A673 (cell line): ENCODE data around the gene TMCC1. TPM values are rescaled to one million over a fixed set of nuclear protein-coding genes. Genes with fewer than 3 reads are reported as not detected.

Experiments
- BruUV-seq: library from RNA; stranded (reverse); fragments of 400-500 nt; replicated peaks from 2 replicates; lab custom pipeline; 2021; lab: Mats Ljungman, UMichigan
- CTCF ChIA-PET: fragments of 300-600 bp; sonication (Branson Sonifier 250); formaldehyde crosslinking; loops from one replicate; lab custom pipeline; 2022; ENCODE audit warnings: antibody characterized with exemption; lab: Charles Lee
- POLR2A ChIA-PET: fragments of 300-600 bp; sonication (Branson Sonifier 250); formaldehyde crosslinking; loops from one replicate; lab custom pipeline; 2022; ENCODE audit warnings: antibody characterized with exemption; ENCODE audit not compliant: low non-redundant PET; lab: Charles Lee
- DNase-seq: peaks from one replicate; pipeline ENCODE4 v3.0.0-alpha.2; 2015; ENCODE audit warnings: low spot score
- H3K27ac ChIP-seq: fragments of 200-600 bp; sonication (generic); 2 replicates; pipeline ENCODE4 v1.5.1; 2016; ENCODE audit warnings: mixed run types, low read depth, mild to moderate bottlenecking, mixed read lengths, antibody characterized with exemption, low read length; ENCODE audit not compliant: poor library complexity, severe bottlenecking
- H3K27me3 ChIP-seq: fragments of 200-600 bp; sonication (generic); replicated peaks from 2 replicates; pipeline ENCODE4 v1.6.1; 2017; ENCODE audit warnings: mixed run types, low read depth, mild to moderate bottlenecking, mixed read lengths, antibody characterized with exemption, low read length; ENCODE audit not compliant: insufficient read depth, poor library complexity
- H3K36me3 ChIP-seq: fragments of 200-600 bp; sonication (generic); 2 replicates; pipeline ENCODE4 v1.6.1; 2016; ENCODE audit warnings: mixed run types, mild to moderate bottlenecking, mixed read lengths, antibody characterized with exemption, low read length; ENCODE audit not compliant: insufficient read depth, poor library complexity, severe bottlenecking
- H3K4me1 ChIP-seq: fragments of 200-600 bp; sonication (generic); 2 replicates; pipeline ENCODE4 v1.6.1; 2017; ENCODE audit warnings: mixed run types, mild to moderate bottlenecking, mixed read lengths, antibody characterized with exemption, low read length; ENCODE audit not compliant: insufficient read depth, poor library complexity, severe bottlenecking
- H3K4me3 ChIP-seq: fragments of 200-600 bp; sonication (generic); 2 replicates; pipeline ENCODE4 v1.5.1; 2016; ENCODE audit warnings: low read depth, mixed run types, mild to moderate bottlenecking, mixed read lengths, low read length; ENCODE audit not compliant: poor library complexity, severe bottlenecking
- H3K9me3 ChIP-seq: fragments of 200-600 bp; sonication (generic); 2 replicates; pipeline ENCODE4 v1.6.1; 2016; ENCODE audit warnings: mixed run types, low read depth, mild to moderate bottlenecking, mixed read lengths, antibody characterized with exemption, low read length; ENCODE audit not compliant: poor library complexity, severe bottlenecking
- CTCF ChIP-seq: fragments of 300-800, 200-600 bp; sonication (generic); conservative IDR thresholded peaks from 2 replicates; pipeline ENCODE4 v1.5.1; 2017; ENCODE audit warnings: low read depth, mild to moderate bottlenecking, antibody characterized with exemption, low read length, moderate library complexity, mixed read lengths
- EZH2 ChIP-seq: fragments of 200-600 bp; sonication (generic); IDR thresholded peaks from 2 replicates; pipeline ENCODE4 v1.6.1; 2017; ENCODE audit warnings: borderline replicate concordance, low read depth, mild to moderate bottlenecking, mixed read lengths, antibody characterized with exemption, low read length; ENCODE audit not compliant: poor library complexity, severe bottlenecking
- intact Hi-C: fragments of 100-400 bp; cut with micrococcal nuclease; formaldehyde crosslinking; loops from one replicate; pipeline ENCODE4 v1.10.0; 2022; ENCODE audit not compliant: unreplicated experiment
- total RNA-seq: library from RNA; stranded (reverse); gene quantifications from 2 replicates; pipeline ENCODE4 v1.2.3, GENCODE V29; 2021

The TMCC1 gene
- total RNA-seq, 1 experiment from 2014 or later: 29.4 TPM

- DNase-seq: no peak
- no peak overlapping the region for H3K4me3 ChIP-seq
- ChIA-PET POLR2A (no interaction called here), CTCF (no interaction called here)
- no peaks in the 10 kb centered on the region for H3K9me3 ChIP-seq
- intact Hi-C loops: no loop called here
- no peaks in the 10 kb centered on the region for H3K27me3 ChIP-seq
- H3K4me1 ChIP-seq: peaks cover 11% of the 10 kb centered on the region
- BruUV-seq: no TSS peak
- H3K36me3 ChIP-seq: no peaks in the 10 kb centered on the region
- no peak overlapping the region for H3K27ac ChIP-seq
- TF ChIP-seq CTCF: no peak
- no peak for TF ChIP-seq EZH2
These were observed 3.5 kb upstream of the TMCC1 start for GRCh38 chr3:129897026-129897425.

GRCh38 chr3:129892857-129893580, 492 bp downstream of the TMCC1 start:
- H3K27me3 ChIP-seq: no peaks in the 10 kb centered on the region
- H3K27ac ChIP-seq: peak overlapping the region; percentile 81
- H3K9me3 ChIP-seq: no peaks in the 10 kb centered on the region
- peaks cover 50% of the 10 kb centered on the region for H3K4me1 ChIP-seq
- ChIA-PET POLR2A (no interaction called here), CTCF (interaction anchor here (0.6 to 0.7 kb wide), 2 partner anchors 65 to 267 kb away, joined by 3 to 7 read pairs; no protein-coding TSS in a partner anchor)
- peak overlapping the region; percentile 89 for H3K4me3 ChIP-seq
- TF ChIP-seq CTCF (no peak), EZH2 (no peak)
- intact Hi-C loops: loop anchor here (5.0 kb wide), 1 partner anchor 61 kb away; no protein-coding TSS in a partner anchor
- BruUV-seq: no TSS peak
- DNase-seq: peak; percentile 7
- H3K36me3 ChIP-seq: no peaks in the 10 kb centered on the region

GRCh38 chr3:129892486-129892856, 1.0 kb downstream of the TMCC1 start:
- ChIA-PET POLR2A (interaction anchor here (0.6 kb wide), 1 partner anchor 63 kb away, joined by 3 read pairs; no protein-coding TSS in a partner anchor), CTCF (interaction anchor here (0.7 kb wide), 1 partner anchor 267 kb away, joined by 3 read pairs; no protein-coding TSS in a partner anchor)
- DNase-seq: no peak
- H3K9me3 ChIP-seq: no peaks in the 10 kb centered on the region
- no peaks in the 10 kb centered on the region for H3K36me3 ChIP-seq
- TF ChIP-seq CTCF (no peak), EZH2 (no peak)
- H3K27me3 ChIP-seq: no peaks in the 10 kb centered on the region
- peak overlapping the region; percentile 89 for H3K4me3 ChIP-seq
- intact Hi-C loops: loop anchor here (5.0 kb wide), 1 partner anchor 60 kb away; no protein-coding TSS in a partner anchor
- peaks cover 56% of the 10 kb centered on the region for H3K4me1 ChIP-seq
- peak overlapping the region; percentile 81 for H3K27ac ChIP-seq
- TSS peak; percentile 39 for BruUV-seq
